ENCODE measurements around the gene TANGO2.

- TF ChIP-seq ZNF274 (IDR thresholded peaks at IDR 0.05; ENCODE audit: low read depth, low read length) (no peak), SUZ12 (IDR thresholded peaks at IDR 0.05; ENCODE audit: extremely low read depth, insufficient read depth, insufficient read length) (no peak)
These were observed 48.0 kb upstream of the TANGO2 start for GRCh38 chr22:19972652-19973550.
